ENCODE measurements around the gene BACE1-AS.

DNA sequence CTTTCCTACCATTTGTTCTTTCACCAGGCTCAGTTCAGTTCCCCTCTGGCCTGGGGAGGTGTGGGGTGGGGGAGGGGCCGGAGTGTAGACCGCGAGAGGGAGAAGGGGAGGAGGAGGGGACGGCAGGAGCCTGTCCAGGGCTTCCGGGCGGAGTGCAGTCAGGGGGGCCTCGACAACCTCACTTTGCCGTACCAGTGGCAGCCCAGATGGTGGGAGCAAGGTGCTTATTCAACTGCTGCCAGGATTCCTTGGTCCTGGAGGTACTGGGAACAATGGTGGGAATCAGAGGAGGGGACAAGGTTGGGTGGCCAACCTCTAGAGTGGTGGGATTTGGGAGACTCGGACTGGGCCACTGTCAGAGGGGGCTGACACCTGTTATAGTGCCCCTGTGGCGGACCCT lies 23.7 kb downstream of the BACE1-AS start:
- TF ChIP-seq POLR2A (IDR thresholded peaks at IDR 0.05), result no peak
- TF ChIP-seq, protein P1, sequence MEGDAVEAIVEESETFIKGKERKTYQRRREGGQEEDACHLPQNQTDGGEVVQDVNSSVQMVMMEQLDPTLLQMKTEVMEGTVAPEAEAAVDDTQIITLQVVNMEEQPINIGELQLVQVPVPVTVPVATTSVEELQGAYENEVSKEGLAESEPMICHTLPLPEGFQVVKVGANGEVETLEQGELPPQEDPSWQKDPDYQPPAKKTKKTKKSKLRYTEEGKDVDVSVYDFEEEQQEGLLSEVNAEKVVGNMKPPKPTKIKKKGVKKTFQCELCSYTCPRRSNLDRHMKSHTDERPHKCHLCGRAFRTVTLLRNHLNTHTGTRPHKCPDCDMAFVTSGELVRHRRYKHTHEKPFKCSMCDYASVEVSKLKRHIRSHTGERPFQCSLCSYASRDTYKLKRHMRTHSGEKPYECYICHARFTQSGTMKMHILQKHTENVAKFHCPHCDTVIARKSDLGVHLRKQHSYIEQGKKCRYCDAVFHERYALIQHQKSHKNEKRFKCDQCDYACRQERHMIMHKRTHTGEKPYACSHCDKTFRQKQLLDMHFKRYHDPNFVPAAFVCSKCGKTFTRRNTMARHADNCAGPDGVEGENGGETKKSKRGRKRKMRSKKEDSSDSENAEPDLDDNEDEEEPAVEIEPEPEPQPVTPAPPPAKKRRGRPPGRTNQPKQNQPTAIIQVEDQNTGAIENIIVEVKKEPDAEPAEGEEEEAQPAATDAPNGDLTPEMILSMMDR (IDR thresholded peaks at IDR 0.05), result no peak
